Fibroblast of lung (primary cell): ENCODE measurements around the gene UBE2V1.

Experiments
- EZH2 ChIP-seq: IDR thresholded peaks from 2 replicates; pipeline ENCODE4 v1.5.1; 2012; ENCODE audit warnings: low read length, control low read depth, mild to moderate bottlenecking; ENCODE audit errors: missing control alignments
- TF ChIP-seq, protein P1 (sequence below), 2 donors: IDR thresholded peaks in 1 of 2; conservative IDR thresholded peaks in 1 of 2; 1 replicate in 1 of 2; 2 replicates in 1 of 2; pipeline ENCODE4 v1.5.1; 2011 to 2012; ENCODE audit warnings: low read length in 2 of 2, control low read depth in 1 of 2, inconsistent platforms in 1 of 2, low read depth in 1 of 2, mild to moderate bottlenecking in 1 of 2

DNA sequence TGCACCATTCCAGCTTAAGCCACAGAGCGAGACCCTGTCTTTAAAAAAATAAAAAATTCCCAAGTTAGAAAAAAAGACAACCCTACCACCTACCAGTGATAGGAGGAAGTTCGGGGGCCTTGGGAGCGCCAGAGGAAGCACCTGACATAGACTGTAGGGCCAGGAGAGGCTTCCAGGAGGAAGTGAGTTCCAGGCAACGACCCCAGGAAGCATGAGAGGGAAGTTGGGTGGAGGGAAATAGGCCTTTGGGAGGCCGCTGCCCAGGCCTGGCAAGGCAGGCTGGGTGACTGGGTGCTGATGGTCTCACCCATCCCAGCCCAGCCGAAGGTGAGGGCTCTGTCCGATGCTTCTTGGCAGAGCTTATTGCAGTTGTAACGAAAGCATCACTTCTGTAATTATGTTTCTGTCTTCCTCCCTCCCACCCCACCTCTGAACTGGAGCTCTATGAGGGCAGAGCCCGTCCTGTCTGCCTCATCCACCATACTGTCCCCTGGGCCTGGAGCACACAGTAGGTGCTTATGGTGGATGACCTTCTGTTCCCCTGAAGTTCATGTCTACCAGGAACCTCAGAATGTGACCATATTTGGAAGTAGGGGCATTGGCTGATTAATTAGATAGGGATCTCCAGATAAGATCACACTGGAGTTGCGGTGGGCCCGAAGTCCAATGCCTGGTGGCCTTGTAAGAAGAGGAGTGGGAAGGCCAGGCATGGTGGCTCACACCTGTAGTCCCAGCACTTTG is 54.1 kb downstream of the UBE2V1 start:
- TF ChIP-seq, protein P1, sequence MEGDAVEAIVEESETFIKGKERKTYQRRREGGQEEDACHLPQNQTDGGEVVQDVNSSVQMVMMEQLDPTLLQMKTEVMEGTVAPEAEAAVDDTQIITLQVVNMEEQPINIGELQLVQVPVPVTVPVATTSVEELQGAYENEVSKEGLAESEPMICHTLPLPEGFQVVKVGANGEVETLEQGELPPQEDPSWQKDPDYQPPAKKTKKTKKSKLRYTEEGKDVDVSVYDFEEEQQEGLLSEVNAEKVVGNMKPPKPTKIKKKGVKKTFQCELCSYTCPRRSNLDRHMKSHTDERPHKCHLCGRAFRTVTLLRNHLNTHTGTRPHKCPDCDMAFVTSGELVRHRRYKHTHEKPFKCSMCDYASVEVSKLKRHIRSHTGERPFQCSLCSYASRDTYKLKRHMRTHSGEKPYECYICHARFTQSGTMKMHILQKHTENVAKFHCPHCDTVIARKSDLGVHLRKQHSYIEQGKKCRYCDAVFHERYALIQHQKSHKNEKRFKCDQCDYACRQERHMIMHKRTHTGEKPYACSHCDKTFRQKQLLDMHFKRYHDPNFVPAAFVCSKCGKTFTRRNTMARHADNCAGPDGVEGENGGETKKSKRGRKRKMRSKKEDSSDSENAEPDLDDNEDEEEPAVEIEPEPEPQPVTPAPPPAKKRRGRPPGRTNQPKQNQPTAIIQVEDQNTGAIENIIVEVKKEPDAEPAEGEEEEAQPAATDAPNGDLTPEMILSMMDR (conservative IDR thresholded peaks at IDR 0.05 in 1 of 2, IDR thresholded peaks at IDR 0.05 in 1 of 2; ENCODE audit: low read depth in 1 of 2, low read length in 2 of 2) = no peak
- no peak for TF ChIP-seq EZH2
